DOHH2 (cell line): ENCODE results near the gene CDK5.

ENCODE experiments used
- CTCF ChIP-seq: fragments of 200-600 bp; sonication (generic); IDR thresholded peaks from one replicate; pipeline ENCODE4 v1.5.1; 2014; ENCODE audit warnings: antibody characterized with exemption, mild to moderate bottlenecking, low read depth, low read length; ENCODE audit not compliant: poor library complexity, severe bottlenecking
- EZH2phosphoT487 ChIP-seq: fragments of 200-600 bp; sonication (generic); IDR thresholded peaks from 2 replicates; pipeline ENCODE4 v1.6.1; 2017; ENCODE audit warnings: borderline replicate concordance, mild to moderate bottlenecking, antibody characterized with exemption, low read length, moderate library complexity, mixed read lengths

DNA sequence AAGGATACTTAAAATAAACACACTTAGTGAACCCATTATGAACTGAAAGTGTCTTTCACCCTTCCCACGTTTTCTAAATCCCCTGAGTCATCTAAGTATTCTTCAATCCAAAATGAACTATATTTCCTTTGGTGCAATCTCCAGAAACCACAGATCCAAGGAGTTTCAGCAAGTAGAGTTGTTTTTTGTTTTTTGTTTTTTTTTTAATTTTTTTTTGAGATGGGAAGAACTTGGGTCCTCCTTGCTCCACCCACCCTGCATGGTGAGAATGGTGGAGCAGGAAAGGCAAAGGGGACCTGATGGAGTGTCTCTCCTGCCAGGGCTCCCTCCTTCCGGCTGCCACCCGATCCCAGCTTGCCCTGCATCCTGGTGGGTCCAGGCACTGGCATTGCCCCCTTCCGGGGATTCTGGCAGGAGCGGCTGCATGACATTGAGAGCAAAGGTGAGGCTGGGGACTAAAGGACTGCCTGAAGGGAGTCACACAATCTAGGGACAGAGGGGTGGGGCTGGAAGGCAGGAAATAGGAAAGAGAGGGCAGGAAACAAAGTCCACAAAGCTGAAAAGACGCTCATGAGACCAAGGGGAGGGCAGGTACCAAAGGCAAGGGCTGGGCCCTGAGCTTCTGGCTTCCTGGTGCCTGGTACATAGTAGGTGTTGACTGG lies 45.5 kb downstream of the CDK5 start:
- no peak for TF ChIP-seq CTCF
- TF ChIP-seq EZH2phosphoT487, result no peak
